ENCODE measurements around the gene LITAF.

The LITAF gene

GRCh38 chr16:11586856-11587642 is at the start of gene LITAF:
Gene LITAF (minus strand): TSS chr16:11586919. CDS start chr16:11556730, 30,189 bp downstream.
- DNase-seq, result peak; percentile 69 to 74

GRCh38 chr16:11636172-11636721 is 49.5 kb upstream of the LITAF start:
- DNase-seq, result no peak

- no peak for DNase-seq
Observed at GRCh38 chr16:11635679-11636171, 49.0 kb upstream of the LITAF start.

GRCh38 chr16:11635113-11635652 is 48.5 kb upstream of the LITAF start:
- DNase-seq, result no peak

GRCh38 chr16:11634312-11634711 is 47.6 kb upstream of the LITAF start:
- DNase-seq, result no peak

- no peak for DNase-seq
Observed at GRCh38 chr16:11633113-11633512, 46.4 kb upstream of the LITAF start.

- no peak for DNase-seq
Observed at GRCh38 chr16:11632455-11632939, 45.8 kb upstream of the LITAF start.

GRCh38 chr16:11631214-11631613 is 44.5 kb upstream of the LITAF start:
- DNase-seq, result no peak

GRCh38 chr16:11630768-11631056 is 44.0 kb upstream of the LITAF start:
- DNase-seq, result no peak

GRCh38 chr16:11630046-11630767 is 43.5 kb upstream of the LITAF start:
- no peak for DNase-seq

GRCh38 chr16:11629071-11630030 is 42.6 kb upstream of the LITAF start:
- no peak for DNase-seq

GRCh38 chr16:11627822-11628457 is 41.2 kb upstream of the LITAF start:
- DNase-seq, result peak in 1 of 2 experiments; percentile 33

- DNase-seq, result no peak
Observed at GRCh38 chr16:11627292-11627663, 40.6 kb upstream of the LITAF start.

- DNase-seq, result no peak
Observed at GRCh38 chr16:11626657-11627291, 40.1 kb upstream of the LITAF start.

- no peak for DNase-seq
Observed at GRCh38 chr16:11625769-11626168, 39.0 kb upstream of the LITAF start.

- no peak for DNase-seq
Observed at GRCh38 chr16:11624636-11625607, 38.2 kb upstream of the LITAF start.

GRCh38 chr16:11624205-11624604 is 37.5 kb upstream of the LITAF start:
- no peak for DNase-seq

- peak; percentile 36 to 44 for DNase-seq
Observed at GRCh38 chr16:11621920-11622651, 35.4 kb upstream of the LITAF start.

- no peak for DNase-seq
Observed at GRCh38 chr16:11621539-11621919, 34.8 kb upstream of the LITAF start.
